HEK293 (cell line): ENCODE measurements around the gene SESTD1.

Source experiments
- CTCF ChIA-PET: fragments of 350-600 bp; formaldehyde crosslinking; extraction: SDS; loops from one replicate; lab custom pipeline; 2021; ENCODE audit warnings: antibody characterized with exemption; lab: Yijun Ruan, JAX
- POLR2A ChIA-PET: fragments of 300-600 bp; formaldehyde crosslinking; extraction: SDS; loops from one replicate; lab custom pipeline; 2020; ENCODE audit warnings: antibody characterized with exemption, inconsistent platforms; lab: Yijun Ruan, JAX
- H3K27ac ChIP-seq: fragments of 200-500 bp; sonication (Bioruptor generic); 2 replicates; pipeline ENCODE4 v1.5.1; 2014; ENCODE audit warnings: low read depth, low read length, control low read depth, inconsistent platforms; ENCODE audit errors: extremely low read depth
- H3K36me3 ChIP-seq, 2 experiments: fragments of 200-500 bp in 1 of 2; sonication (Bioruptor generic) in 1 of 2; 1 replicate in 1 of 2; 2 replicates in 1 of 2; pipeline ENCODE4 v1.5.1; 2014 to 2017; ENCODE audit warnings: inconsistent platforms in 2 of 2, low read length in 2 of 2; ENCODE audit not compliant: control insufficient read depth in 2 of 2, insufficient read depth in 1 of 2
- H3K4me1 ChIP-seq: fragments of 200-500 bp; sonication (Bioruptor generic); 2 replicates; pipeline ENCODE4 v1.5.1; 2014; ENCODE audit warnings: mild to moderate bottlenecking, low read length, inconsistent platforms; ENCODE audit not compliant: control insufficient read depth, insufficient read depth
- H3K4me3 ChIP-seq: 2 replicates; pipeline ENCODE4 v1.5.1; 2011; ENCODE audit warnings: low read depth, mild to moderate bottlenecking, control low read depth, low read length, moderate library complexity
- H3K9me3 ChIP-seq: fragments of 200-500 bp; sonication (Bioruptor generic); 2 replicates; pipeline ENCODE4 v1.5.1; 2014; ENCODE audit warnings: low read depth, low read length, inconsistent platforms; ENCODE audit not compliant: control insufficient read depth, insufficient read depth
- BCL11A ChIP-seq: fragments of 450-650 bp; formaldehyde crosslinking; IDR thresholded peaks from 2 replicates; pipeline ENCODE4 v1.5.1; 2016; ENCODE audit warnings: low read depth, missing biosample characterization, missing genetic modification characterization
- EGR2 ChIP-seq: fragments of 450-650 bp; formaldehyde crosslinking; IDR thresholded peaks from 2 replicates; pipeline ENCODE4 v1.5.1; 2016; ENCODE audit warnings: low read depth, missing biosample characterization, missing genetic modification characterization
- GFI1B ChIP-seq: fragments of 450-650 bp; formaldehyde crosslinking; IDR thresholded peaks from 2 replicates; pipeline ENCODE4 v1.5.1; 2016; ENCODE audit warnings: missing biosample characterization, missing genetic modification characterization
- HIC1 ChIP-seq: fragments of 450-650 bp; formaldehyde crosslinking; IDR thresholded peaks from 2 replicates; pipeline ENCODE4 v1.5.1; 2016; ENCODE audit warnings: missing biosample characterization, missing genetic modification characterization
- IKZF3 ChIP-seq: fragments of 450-650 bp; IDR thresholded peaks from 2 replicates; pipeline ENCODE4 v1.5.0; 2018; ENCODE audit warnings: missing biosample characterization, mild to moderate bottlenecking, missing genetic modification characterization, moderate library complexity
- SP2 ChIP-seq: fragments of 450-650 bp; formaldehyde crosslinking; IDR thresholded peaks from 2 replicates; pipeline ENCODE4 v1.5.1; 2016; ENCODE audit warnings: missing biosample characterization, missing genetic modification characterization
- YY1 ChIP-seq: fragments of 450-650 bp; formaldehyde crosslinking; IDR thresholded peaks from 2 replicates; pipeline ENCODE4 v1.5.1; 2018; ENCODE audit warnings: missing biosample characterization, missing genetic modification characterization
- ZBTB17 ChIP-seq: fragments of 450-650 bp; formaldehyde crosslinking; IDR thresholded peaks from 2 replicates; pipeline ENCODE4 v1.5.1; 2016; ENCODE audit warnings: missing biosample characterization, missing genetic modification characterization
- ZBTB20 ChIP-seq: fragments of 450-650 bp; formaldehyde crosslinking; IDR thresholded peaks from 2 replicates; pipeline ENCODE4 v1.5.1; 2016; ENCODE audit warnings: missing biosample characterization, missing genetic modification characterization
- ZBTB6 ChIP-seq: fragments of 450-650 bp; formaldehyde crosslinking; IDR thresholded peaks from 2 replicates; pipeline ENCODE4 v1.5.1; 2017; ENCODE audit warnings: missing biosample characterization, missing genetic modification characterization
- ZBTB7A ChIP-seq: fragments of 450-650 bp; formaldehyde crosslinking; IDR thresholded peaks from 2 replicates; pipeline ENCODE4 v1.5.1; 2016; ENCODE audit warnings: low read depth, missing biosample characterization, missing genetic modification characterization
- ZNF140 ChIP-seq: fragments of 450-650 bp; formaldehyde crosslinking; IDR thresholded peaks from 2 replicates; pipeline ENCODE4 v1.5.1; 2016; ENCODE audit warnings: missing biosample characterization, missing genetic modification characterization
- ZNF184 ChIP-seq: fragments of 450-650 bp; IDR thresholded peaks from 2 replicates; pipeline ENCODE4 v1.5.1; 2018; ENCODE audit warnings: missing biosample characterization, mild to moderate bottlenecking, missing genetic modification characterization
- ZNF23 ChIP-seq: fragments of 450-650 bp; formaldehyde crosslinking; IDR thresholded peaks from 2 replicates; pipeline ENCODE4 v1.5.1; 2016; ENCODE audit warnings: missing biosample characterization, missing genetic modification characterization, borderline replicate concordance
- ZNF292 ChIP-seq: fragments of 450-650 bp; formaldehyde crosslinking; IDR thresholded peaks from 2 replicates; pipeline ENCODE4 v1.5.1; 2016; ENCODE audit warnings: low read depth, missing biosample characterization, missing genetic modification characterization, borderline replicate concordance
- ZNF501 ChIP-seq: fragments of 450-650 bp; formaldehyde crosslinking; IDR thresholded peaks from 2 replicates; pipeline ENCODE4 v1.5.1; 2016; ENCODE audit warnings: missing biosample characterization, missing genetic modification characterization
- ZNF585B ChIP-seq: fragments of 450-650 bp; formaldehyde crosslinking; IDR thresholded peaks from 2 replicates; pipeline ENCODE4 v1.5.1; 2016; ENCODE audit warnings: missing biosample characterization, missing genetic modification characterization
- ZNF624 ChIP-seq: fragments of 450-650 bp; formaldehyde crosslinking; IDR thresholded peaks from 2 replicates; pipeline ENCODE4 v1.5.1; 2017; ENCODE audit warnings: missing biosample characterization, missing genetic modification characterization
- ZNF658 ChIP-seq: fragments of 450-650 bp; formaldehyde crosslinking; IDR thresholded peaks from 2 replicates; pipeline ENCODE4; 2016; ENCODE audit warnings: missing biosample characterization, missing genetic modification characterization
- ZNF664 ChIP-seq: fragments of 450-650 bp; formaldehyde crosslinking; IDR thresholded peaks from 2 replicates; pipeline ENCODE4 v1.5.1; 2016; ENCODE audit warnings: missing biosample characterization, missing genetic modification characterization
- ZNF747 ChIP-seq: fragments of 450-650 bp; formaldehyde crosslinking; IDR thresholded peaks from 2 replicates; pipeline ENCODE4 v1.5.1; 2016; ENCODE audit warnings: missing biosample characterization, missing genetic modification characterization
- ZNF791 ChIP-seq: fragments of 450-650 bp; formaldehyde crosslinking; IDR thresholded peaks from 2 replicates; pipeline ENCODE4 v1.5.1; 2016; ENCODE audit warnings: missing biosample characterization, missing genetic modification characterization
- ZSCAN18 ChIP-seq: fragments of 450-650 bp; formaldehyde crosslinking; IDR thresholded peaks from 2 replicates; pipeline ENCODE4 v1.5.1; 2016; ENCODE audit warnings: missing biosample characterization, missing genetic modification characterization
- TF ChIP-seq, protein P1 (sequence below): fragments of 450-650 bp; IDR thresholded peaks from 2 replicates; pipeline ENCODE4 v1.5.1; 2018; ENCODE audit warnings: missing biosample characterization, missing genetic modification characterization
- TF ChIP-seq, protein P2 (sequence below): fragments of 450-650 bp; formaldehyde crosslinking; IDR thresholded peaks from 2 replicates; pipeline ENCODE4 v1.5.1; 2016; ENCODE audit warnings: missing biosample characterization, missing genetic modification characterization
- TF ChIP-seq, protein P3 (sequence below): fragments of 450-650 bp; formaldehyde crosslinking; IDR thresholded peaks from 2 replicates; pipeline ENCODE4 v1.5.1; 2016; ENCODE audit warnings: missing biosample characterization, missing genetic modification characterization, low read depth

Gene SESTD1

DNA sequence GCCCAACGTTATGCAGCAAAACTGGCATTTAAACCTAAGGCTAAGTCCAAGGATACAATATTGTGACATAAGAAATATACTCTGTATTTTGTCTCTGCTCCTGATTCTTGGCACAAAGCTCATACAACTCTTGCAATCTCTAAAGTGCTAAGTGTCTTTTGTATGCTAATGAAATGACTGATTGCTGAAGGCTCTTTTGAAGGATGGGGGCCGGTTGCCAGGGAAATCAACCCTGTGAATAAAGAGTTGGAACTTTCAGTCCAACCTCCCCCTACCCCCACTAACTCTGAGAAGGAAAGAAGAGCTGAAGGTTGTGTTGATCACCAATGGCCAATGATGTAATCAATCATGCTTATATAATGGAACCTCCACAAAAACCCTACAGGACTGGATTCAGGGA is 40.3 kb downstream of the SESTD1 start:
- Histone ChIP-seq H3K9me3 (no peaks in the 10 kb centered on the region), H3K4me3 (no peak overlapping the region), H3K4me1 (no peaks in the 10 kb centered on the region), H3K36me3 (no peaks in the 10 kb centered on the region), H3K27ac (no peak overlapping the region)
- POLR2A ChIA-PET = no interaction called here
- CTCF ChIA-PET = no interaction called here
- TF ChIP-seq ZNF664 (tag by site-specific recombination) (no peak), ZBTB17 (tag by site-specific recombination) (no peak), BCL11A (tag by site-specific recombination) (no peak), ZNF140 (tag by site-specific recombination) (no peak), ZNF501 (no peak), ZNF658 (tag by site-specific recombination) (no peak), ZSCAN18 (tag by site-specific recombination) (no peak), ZNF791 (no peak), ZNF747 (tag by site-specific recombination) (no peak), EGR2 (tag by site-specific recombination) (no peak), ZBTB20 (no peak), ZNF184 (tag by site-specific recombination) (no peak), HIC1 (tag by site-specific recombination) (no peak), ZNF23 (tag by site-specific recombination) (no peak), ZNF585B (tag by site-specific recombination) (no peak), ZNF624 (tag by site-specific recombination) (no peak), YY1 (tag by site-specific recombination) (no peak)
- TF ChIP-seq, protein P1, sequence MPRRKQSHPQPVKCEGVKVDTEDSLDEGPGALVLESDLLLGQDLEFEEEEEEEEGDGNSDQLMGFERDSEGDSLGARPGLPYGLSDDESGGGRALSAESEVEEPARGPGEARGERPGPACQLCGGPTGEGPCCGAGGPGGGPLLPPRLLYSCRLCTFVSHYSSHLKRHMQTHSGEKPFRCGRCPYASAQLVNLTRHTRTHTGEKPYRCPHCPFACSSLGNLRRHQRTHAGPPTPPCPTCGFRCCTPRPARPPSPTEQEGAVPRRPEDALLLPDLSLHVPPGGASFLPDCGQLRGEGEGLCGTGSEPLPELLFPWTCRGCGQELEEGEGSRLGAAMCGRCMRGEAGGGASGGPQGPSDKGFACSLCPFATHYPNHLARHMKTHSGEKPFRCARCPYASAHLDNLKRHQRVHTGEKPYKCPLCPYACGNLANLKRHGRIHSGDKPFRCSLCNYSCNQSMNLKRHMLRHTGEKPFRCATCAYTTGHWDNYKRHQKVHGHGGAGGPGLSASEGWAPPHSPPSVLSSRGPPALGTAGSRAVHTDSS (tag by site-specific recombination) = no peak

DNA sequence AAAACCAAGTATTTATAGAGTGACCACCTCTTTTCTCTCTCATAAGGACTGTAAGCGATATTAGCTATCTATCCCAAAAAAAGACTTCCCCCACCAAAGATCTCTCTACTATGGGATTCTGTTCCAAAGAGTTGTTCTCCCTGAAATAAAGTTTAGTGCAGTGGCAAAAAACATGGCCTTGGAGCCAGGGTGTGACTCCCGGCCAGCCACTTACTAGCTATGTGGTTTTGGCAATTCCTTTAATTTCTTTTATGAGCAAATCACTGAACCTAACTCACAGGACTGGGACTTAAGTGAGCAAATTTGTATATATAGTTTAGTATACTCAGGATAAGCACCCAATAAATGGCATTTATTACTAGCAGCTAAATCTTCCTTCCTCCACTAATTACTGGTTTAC is 42.6 kb downstream of the SESTD1 start:
- Histone ChIP-seq H3K4me1 (no peaks in the 10 kb centered on the region), H3K27ac (no peak overlapping the region), H3K9me3 (no peaks in the 10 kb centered on the region), H3K4me3 (no peak overlapping the region), H3K36me3 (no peaks in the 10 kb centered on the region)
- CTCF ChIA-PET = no interaction called here
- POLR2A ChIA-PET = no interaction called here
- TF ChIP-seq IKZF3 (tag by site-specific recombination) = no peak
- no peak for TF ChIP-seq ZBTB7A (tag by site-specific recombination)
- TF ChIP-seq, protein P2, sequence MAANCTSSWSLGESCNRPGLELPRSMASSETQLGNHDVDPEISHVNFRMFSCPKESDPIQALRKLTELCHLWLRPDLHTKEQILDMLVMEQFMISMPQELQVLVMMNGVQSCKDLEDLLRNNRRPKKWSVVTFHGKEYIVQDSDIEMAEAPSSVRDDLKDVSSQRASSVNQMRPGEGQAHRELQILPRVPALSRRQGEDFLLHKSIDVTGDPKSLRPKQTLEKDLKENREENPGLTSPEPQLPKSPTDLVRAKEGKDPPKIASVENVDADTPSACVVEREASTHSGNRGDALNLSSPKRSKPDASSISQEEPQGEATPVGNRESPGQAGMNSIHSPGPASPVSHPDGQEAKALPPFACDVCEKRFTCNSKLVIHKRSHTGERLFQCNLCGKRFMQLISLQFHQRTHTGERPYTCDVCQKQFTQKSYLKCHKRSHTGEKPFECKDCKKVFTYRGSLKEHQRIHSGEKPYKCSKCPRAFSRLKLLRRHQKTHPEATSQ (tag by site-specific recombination) = no peak
- TF ChIP-seq ZNF292 (tag by site-specific recombination) = no peak
- TF ChIP-seq SP2 = no peak
- TF ChIP-seq, protein P3, sequence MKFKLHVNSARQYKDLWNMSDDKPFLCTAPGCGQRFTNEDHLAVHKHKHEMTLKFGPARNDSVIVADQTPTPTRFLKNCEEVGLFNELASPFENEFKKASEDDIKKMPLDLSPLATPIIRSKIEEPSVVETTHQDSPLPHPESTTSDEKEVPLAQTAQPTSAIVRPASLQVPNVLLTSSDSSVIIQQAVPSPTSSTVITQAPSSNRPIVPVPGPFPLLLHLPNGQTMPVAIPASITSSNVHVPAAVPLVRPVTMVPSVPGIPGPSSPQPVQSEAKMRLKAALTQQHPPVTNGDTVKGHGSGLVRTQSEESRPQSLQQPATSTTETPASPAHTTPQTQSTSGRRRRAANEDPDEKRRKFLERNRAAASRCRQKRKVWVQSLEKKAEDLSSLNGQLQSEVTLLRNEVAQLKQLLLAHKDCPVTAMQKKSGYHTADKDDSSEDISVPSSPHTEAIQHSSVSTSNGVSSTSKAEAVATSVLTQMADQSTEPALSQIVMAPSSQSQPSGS = no peak
- TF ChIP-seq GFI1B (tag by site-specific recombination) = no peak
- TF ChIP-seq ZBTB6 (tag by site-specific recombination) = no peak
